ENCODE results near the gene CELA2A. TPM values are rescaled to one million over a fixed set of nuclear protein-coding genes. Genes with fewer than 3 reads are reported as not detected.
A peak's percentile ranks its signal among the peaks of the same experiment; 100 is the strongest.
"Not testable (repeated sequence)": the region's sequence is repeated elsewhere in the genome, so short reads cannot be mapped to it uniquely, and the experiment has no call there.

The CELA2A gene
- polyA plus RNA-seq, 12 donors = 0.20 to 0.54 (median 0.37) TPM; not detected in 8

GRCh38 chr1:15500184-15501178 is 43.9 kb downstream of the CELA2A start:
- no peak for DNase-seq

GRCh38 chr1:15501208-15502032 is 44.9 kb downstream of the CELA2A start:
- peak; percentile 15 for DNase-seq

DNA sequence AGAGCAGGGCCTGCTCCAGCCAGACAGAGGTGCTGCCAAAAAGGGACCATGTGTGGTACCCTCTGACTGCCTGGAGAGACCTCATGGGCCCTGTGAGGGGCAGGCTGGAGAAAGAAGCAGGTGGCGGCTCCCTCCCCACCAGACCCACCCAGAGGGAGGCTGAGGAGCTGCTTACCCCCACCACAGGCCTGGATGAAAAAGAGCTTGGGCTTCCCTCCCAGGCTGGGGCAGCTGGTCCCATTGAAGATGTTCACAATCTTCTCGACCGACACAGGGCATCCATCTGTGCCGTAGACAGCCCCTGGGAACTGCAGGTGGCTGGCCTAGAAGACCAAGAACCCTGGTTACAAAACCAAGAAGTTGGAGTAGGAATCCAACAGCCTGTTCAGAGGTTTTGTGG is 47.9 kb downstream of the CELA2A start:
- DNase-seq = no peak

GRCh38 chr1:15506831-15507230 is 50.3 kb downstream of the CELA2A start:
- no peak for DNase-seq

GRCh38 chr1:15507278-15507677 is 50.7 kb downstream of the CELA2A start:
- DNase-seq = no peak

- DNase-seq = no peak
Observed at GRCh38 chr1:15508700-15509487, 52.4 kb downstream of the CELA2A start.

GRCh38 chr1:15509586-15509985 is 53.1 kb downstream of the CELA2A start:
- no peak for DNase-seq

DNA sequence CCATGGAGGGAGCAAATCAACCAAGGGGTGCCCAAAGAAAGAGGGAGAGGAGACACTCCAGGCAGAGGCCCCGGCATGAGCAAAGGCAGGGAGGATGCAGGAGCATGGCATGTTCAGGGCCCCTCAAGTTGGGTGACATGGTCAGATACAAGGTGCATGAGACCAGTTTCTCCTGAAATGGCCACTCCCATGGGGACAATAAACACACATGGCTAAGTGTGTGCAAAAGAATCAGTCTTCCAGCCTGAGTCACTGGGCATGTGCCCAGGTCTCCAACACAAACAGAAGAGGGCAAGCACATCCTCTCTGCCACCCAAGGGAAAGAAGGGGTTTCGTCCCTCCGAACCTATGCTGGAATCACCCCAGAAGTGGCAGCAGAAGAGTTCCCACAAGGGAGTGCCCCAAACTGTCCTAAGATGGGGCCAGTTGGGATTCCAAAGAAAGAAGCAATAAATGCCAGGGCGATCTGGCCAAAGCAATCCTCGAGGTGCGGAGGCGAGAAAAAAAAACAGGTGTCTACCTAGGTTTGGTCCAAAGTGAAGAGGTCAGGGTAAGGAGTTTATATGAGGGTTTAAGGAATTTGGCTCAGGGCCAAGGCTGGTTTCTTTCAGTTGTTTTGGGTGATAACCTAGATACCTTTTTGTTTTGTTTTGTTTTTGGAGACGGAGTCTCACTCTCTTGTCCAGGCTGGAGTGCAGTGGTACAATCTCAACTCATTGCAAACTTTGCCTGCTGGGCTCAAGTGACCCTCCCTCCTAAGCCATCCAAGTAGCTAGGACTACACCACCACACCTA is 54.3 kb downstream of the CELA2A start:
- no peak for DNase-seq

DNA sequence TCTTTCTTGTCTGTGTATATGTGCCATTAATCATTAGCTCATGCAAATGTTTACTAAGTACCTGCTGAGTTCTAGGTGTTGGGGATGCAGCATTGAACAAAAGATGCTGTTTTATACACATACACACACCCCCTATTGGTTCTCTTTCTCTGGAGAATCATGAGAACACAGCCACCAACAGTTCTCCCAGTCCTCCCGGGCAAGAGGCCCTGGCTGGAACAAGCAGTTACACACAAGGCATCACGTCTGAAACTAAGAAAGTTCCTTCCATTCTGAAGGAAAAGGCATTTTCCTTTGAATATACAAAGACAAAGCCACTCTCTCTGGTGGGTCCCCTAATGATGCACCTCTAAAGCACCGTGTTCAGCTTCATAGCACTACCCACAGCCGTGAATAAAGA is 56.7 kb downstream of the CELA2A start:
- no peak for DNase-seq

GRCh38 chr1:15513919-15514318 is 57.4 kb downstream of the CELA2A start:
- no peak for DNase-seq

DNA sequence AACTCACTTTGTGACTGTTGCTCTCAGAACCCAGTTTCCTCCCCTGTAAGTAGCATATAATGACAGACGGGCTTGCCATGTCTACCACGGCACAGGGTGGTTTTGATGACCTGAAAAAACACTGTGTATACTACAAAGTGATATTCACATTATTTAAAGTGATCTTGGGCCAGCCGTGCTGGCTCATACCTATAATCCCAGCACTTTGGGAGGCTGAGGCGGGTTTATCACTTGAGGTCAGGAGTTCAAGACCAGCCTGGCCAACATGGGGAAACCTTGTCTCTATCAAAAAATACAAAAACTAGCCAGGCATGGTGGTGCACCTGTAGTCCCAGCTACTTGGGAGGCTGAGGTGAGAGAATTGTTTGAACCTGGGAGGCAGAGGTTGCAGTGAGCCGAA is 58.0 kb downstream of the CELA2A start:
- DNase-seq = not testable (repeated sequence)

- no peak for DNase-seq
Observed at GRCh38 chr1:15515022-15515663, 58.6 kb downstream of the CELA2A start.

- no peak for DNase-seq
Observed at GRCh38 chr1:15519625-15520024, 63.1 kb downstream of the CELA2A start.

- DNase-seq = not testable (repeated sequence)
Observed at GRCh38 chr1:15521206-15521906, 64.8 kb downstream of the CELA2A start.

Other genes with a start within 250 kb of the CELA2A start
- 1 to 10 TPM in 9 of 12 donors, under 1 TPM in 1, not detected in 2; 0.88 to 2.4 (median 1.6) TPM for gene FHAD1, start 209.5 kb upstream of the CELA2A start, polyA plus RNA-seq (ENCODE audit: insufficient read length in 12 of 12)
- gene EFHD2, start 46.8 kb upstream of the CELA2A start, polyA plus RNA-seq (ENCODE audit: insufficient read length in 12 of 12) = 10 to 100 TPM in 11 of 12 donors, not detected in 1; 19.1 to 46.5 (median 25.0) TPM
- 1 to 10 TPM in 1 of 12 donors, under 1 TPM in 9, not detected in 2; 0.18 to 1.4 (median 0.63) TPM for gene CTRC, start 18.3 kb upstream of the CELA2A start, polyA plus RNA-seq (ENCODE audit: insufficient read length in 12 of 12)
- gene CELA2B, start 19.4 kb downstream of the CELA2A start, polyA plus RNA-seq (ENCODE audit: insufficient read length in 12 of 12) = 1 to 10 TPM in 10 of 12 donors, not detected in 2; 1.4 to 5.5 (median 3.4) TPM
- gene CASP9, start 67.5 kb downstream of the CELA2A start, polyA plus RNA-seq (ENCODE audit: insufficient read length in 12 of 12) = 10 to 100 TPM in 11 of 12 donors, not detected in 1; 13.2 to 20.0 (median 17.6) TPM
- gene DNAJC16, start 70.1 kb downstream of the CELA2A start, polyA plus RNA-seq (ENCODE audit: insufficient read length in 12 of 12) = 10 to 100 TPM in 11 of 12 donors, not detected in 1; 12.2 to 20.4 (median 16.6) TPM
- gene AGMAT, start 128.3 kb downstream of the CELA2A start, polyA plus RNA-seq (ENCODE audit: insufficient read length in 12 of 12) = 1 to 10 TPM in 11 of 12 donors, not detected in 1; 1.2 to 5.6 (median 3.9) TPM
- 10 to 100 TPM in 11 of 12 donors, not detected in 1; 19.6 to 27.3 (median 25.7) TPM for gene DDI2, start 160.7 kb downstream of the CELA2A start, polyA plus RNA-seq (ENCODE audit: insufficient read length in 12 of 12)
- gene PLEKHM2, start 227.6 kb downstream of the CELA2A start, polyA plus RNA-seq (ENCODE audit: insufficient read length in 12 of 12) = 10 to 100 TPM in 11 of 12 donors, not detected in 1; 36.4 to 62.2 (median 50.9) TPM